GM19035 (cell line): ENCODE data around the gene PAX8.
"Not testable (repeated sequence)": the region's sequence is repeated elsewhere in the genome, so short reads cannot be mapped to it uniquely, and the experiment has no call there.

Experiments used
- ATAC-seq: cut with Tn5 transposase; IDR thresholded peaks from one replicate; pipeline ENCODE4 v1.9.1; 2021; ENCODE audit not compliant: unreplicated experiment

Gene PAX8

DNA sequence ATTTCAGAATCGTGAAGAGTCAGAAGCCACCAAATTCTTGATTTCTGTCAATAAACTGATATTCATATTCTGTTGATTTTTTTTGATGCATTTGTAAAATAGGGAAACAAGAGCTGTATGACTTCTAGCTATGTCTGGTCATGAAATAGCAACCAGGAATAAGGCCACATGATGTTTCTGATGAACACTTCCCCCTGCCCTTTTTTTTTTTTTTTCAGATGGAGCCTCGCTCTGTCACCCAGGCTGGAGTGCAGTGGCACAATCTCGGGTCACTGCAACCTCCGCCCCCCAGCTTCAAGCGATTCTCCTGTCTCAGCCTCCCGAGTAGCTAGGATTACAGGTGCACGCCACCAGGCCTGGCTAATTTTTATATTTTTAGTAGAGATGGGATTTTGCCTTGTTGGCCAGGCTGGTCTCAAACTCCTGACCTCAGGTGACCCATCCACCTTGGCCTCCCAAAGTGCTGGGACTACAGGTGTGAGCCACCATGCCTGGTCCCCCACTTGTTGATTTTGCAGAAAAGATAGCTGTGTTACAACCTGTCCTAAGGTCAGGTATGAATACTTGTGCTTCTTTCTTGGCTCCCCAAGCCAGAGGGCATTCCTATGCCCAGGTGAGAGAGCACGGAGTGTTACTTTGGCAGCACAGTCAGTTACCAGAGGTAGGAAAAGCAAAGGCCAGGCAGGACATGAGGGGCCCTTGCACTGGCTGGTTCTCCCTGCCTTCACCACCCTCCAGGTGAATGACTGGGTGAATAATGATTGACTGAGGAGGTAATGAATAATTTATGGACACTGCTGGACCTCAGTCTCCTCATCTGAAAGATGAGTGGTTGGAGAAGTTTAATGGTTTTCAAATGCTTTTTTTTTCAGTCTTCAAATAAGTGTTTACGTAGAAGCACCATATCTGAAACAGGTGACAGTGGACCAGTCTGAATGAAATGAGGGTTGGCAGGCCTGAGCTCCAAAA lies 39.6 kb downstream of the PAX8 start:
- no peak for ATAC-seq

DNA sequence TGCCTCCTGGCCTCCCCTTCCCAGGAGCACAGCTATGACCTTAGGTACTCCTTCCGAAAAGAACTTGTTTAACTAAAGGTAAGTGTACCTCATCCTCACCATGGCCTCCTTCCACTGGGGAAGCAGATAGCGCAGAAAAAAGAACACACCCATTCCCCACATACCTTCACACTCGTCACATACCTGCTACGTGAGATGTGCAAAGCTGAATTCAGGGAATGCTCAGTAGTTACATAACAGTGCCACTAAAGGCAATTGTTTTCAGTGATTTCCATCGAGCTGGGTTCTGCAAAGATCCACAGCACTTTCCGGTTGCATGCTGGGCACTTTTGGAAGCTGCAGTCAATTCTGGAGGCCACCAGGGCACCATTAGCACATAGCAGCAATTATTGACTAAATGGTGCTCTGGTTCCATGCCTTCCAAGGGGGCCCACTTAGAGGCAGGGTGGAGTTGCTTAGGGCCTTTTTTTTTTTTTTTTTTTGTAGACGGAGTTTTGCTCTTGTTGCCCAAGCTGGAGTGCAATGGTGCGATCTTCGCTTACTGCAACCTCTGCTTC lies 41.0 kb downstream of the PAX8 start:
- ATAC-seq: no peak

DNA sequence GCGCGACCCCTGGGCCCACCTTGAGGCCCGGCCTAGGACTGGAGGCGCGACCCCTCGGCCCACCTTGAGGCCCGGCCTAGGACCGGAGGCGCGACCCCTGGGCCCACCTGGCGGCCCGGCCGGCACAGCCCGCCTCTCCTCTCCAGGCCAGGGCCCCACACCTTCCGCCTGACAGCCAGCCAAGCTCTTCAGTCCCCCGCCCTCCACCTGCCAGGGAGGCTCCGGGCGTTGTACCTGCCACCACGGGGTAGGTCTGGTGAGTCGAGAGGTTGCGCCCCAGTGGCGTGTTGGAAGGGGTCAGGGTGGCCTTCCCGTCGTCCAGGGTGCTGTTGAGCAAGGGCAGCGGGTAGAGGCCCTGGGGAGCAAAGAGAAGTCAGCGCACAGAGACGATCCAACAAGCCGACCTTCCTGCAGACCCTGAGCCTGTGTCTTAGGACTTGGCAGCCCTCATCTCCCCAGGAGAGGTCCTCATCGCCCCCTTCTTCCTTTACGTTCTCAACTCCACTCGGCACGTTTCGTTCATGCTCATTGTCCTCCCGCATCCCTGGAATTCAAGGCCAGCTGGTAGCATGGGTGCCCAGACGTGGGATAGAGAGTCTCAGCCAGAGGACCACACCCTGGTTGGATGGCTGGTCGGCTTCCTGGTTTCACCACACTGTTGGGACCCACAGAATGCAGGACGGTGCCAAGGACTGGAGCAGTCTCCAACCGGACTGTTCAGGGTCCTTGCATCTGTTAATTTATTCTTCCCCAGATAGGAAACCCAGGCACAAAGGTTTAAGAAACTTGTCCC lies 42.2 kb downstream of the PAX8 start:
- no peak for ATAC-seq

DNA sequence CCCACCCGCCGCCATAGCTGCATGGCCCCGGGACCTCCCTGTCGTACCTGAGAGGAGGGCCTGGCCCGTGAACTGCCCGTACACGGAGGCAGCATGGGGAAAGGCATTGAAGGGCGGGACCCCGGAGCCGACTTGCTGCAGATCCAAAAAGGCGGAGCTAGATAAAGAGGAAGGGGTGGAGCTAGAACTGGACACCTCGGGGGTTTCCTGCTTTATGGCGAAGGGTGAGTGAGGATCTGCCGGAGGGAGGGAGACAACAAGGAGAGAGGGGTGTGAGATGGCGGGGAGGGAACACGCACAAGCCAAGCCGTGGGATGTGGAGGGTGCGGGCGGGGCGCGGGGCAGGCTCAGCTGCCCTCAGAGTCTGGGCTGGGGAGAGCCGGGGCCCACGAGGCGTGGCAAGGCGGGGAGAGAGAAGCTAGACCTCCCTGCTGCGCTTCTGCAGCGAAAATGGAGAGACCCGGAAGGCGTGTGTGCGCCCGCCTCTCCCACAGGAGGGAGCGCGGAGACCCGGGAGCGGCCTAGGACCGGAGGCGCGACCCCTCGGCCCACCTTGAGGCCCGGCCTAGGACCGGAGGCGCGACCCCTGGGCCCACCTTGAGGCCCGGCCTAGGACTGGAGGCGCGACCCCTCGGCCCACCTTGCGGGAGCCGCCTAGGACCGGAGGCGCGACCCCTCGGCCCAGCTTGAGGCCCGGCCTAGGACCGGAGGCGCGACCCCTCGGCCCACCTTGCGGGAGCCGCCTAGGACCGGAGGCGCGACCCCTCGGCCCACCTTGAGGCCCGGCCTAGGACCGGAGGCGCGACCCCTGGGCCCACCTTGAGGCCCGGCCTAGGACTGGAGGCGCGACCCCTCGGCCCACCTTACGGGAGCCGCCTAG lies 43.1 kb downstream of the PAX8 start:
- ATAC-seq: not testable (repeated sequence)

DNA sequence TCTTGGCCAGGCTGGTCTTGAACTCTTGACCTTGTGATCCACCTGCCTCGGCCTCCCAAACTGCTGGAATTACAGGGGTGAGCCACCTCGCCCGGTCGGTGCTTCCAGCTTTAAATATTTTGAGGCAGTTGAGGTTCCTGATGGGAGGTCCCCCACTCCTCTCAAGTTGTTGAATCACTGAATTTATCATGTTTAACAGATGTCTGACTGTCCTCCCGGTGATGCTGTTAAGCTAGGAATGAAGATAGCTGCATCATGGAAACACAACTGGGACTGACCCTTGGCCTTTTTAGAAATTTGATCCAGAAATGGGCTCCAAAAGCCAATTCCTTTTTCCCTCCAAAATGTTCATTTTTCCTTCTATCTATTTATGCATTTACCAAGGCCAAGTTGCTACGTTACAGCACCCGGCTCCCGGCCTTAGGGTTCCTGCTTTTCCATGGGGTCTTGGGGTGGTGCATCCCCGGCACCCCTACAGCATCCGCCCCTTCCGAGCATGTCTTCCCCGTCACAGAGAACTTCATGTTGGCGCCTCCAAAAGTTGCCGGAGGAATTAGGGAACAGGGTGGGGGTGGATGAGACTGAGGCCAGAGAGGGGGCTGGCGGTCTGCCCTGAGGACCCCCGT lies 43.9 kb downstream of the PAX8 start:
- ATAC-seq: no peak

DNA sequence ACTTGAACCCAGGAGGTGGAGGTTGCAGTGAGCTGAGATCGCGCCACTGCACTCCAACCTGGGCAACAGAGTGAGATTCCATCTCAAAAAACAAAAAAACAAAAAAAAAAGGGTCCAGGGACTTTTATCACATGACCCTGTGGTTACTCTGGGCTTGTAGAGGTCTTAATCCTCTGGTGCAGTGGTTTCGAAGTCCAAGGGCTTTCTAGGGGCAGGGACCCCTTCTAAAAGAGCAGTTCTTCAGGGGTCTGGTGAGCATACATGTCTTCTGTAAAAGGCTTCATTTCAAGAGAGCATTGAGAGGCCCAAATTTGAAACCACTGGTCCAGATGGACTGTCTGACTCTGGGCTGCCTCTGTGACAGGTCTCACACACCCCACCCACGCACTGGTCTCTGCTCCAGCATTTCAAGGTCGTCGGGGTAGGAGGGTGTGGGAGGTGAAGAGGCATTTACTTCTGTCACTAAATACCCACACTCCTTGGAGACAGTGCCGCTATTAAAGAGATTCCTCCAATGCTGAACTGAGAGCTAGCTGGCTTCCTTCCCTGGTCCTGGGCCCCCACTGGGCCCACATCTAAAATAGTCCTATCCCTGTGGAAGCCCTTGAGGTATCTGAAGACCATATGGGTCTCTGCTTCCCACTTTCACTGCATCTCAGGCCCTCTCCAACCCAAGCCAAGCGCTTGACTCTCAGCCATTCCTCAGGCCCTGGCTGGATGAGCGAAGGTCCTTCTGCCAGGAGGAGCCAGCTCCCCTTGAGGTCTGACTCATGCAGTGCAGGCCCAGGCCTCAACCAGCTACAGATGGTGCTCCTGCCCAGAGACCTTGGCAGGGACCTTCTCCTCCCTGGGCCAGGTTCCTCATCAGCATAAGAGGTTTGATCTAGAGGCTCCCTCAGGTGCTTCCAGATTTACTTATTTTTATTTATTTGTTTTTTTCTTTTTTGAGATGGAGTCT lies 44.8 kb downstream of the PAX8 start:
- no peak for ATAC-seq

DNA sequence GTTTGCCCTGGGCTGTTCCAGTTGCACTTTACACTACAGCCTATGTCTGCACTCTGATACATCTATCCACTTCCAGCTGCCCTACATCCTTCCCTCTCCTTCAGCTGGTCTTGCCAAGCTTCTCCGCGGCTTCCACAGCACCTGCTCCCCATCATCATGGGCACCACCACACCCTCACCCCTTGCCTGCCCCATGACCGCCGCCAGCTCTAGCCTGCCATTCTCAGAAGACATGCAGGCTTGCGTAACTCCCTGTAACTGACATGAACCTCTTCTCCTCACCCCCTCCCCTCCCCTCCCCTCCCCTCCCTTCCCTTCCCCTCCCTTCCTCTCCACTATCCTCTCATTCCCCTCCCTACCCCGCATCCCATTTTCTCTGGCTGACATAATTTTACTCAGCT lies 46.0 kb downstream of the PAX8 start:
- ATAC-seq: no peak

DNA sequence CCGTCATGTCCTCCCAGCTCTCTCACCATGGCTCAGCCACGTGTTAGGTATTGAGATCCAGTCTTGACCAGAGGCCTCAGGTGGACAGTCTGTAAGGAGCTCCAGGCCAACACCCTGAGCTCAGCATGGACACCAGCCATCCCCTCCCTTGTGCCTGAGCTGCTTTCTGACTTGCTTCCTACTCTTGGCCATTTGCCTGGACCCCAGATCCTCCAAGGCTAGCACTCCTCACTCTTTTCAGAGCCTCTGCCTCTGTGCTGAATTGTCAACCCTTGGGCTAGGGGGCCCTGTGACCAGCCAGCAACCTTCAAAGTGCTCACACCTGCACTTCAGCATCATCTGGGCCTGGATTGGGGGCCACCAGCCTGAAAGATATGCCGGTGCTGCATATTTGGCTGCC lies 46.6 kb downstream of the PAX8 start:
- no peak for ATAC-seq

DNA sequence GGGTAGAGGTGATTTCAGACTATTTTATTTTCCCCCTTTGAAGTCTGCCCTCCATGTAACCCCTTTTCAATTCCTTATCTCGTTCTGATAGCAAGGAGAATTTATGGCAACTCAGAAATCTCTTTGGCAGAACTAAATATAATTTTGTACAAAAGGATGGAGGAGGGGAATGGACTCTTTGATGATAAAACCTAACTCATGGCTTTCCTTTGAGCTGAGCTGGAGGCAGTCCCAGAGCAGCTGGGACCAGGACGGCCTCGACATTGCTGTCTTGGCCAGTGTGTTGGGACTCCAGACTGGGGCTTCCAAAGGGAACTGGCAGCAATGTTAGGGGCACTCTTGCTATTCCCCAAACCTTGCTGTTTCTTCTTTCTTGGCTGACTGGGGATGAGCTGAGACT lies 47.7 kb downstream of the PAX8 start:
- ATAC-seq: no peak

DNA sequence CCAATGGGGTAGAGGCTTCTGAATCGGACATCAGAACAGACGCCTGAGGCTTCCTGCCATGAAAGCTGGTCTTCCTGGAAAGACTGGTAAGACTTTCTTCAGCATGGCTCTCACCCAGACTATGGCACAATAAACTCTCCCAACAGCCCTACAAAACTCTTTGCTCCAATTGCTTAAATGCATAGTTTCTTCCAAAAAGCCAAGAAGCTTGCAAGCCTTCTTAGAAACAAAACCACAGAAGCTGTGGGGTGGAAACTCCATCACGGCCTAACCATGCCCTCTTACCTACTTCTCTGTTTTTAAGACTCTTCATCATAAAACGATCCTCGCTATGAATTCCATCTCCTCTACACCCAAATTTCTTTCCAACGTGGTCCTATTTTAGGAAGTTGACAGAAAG lies 48.2 kb downstream of the PAX8 start:
- no peak for ATAC-seq

DNA sequence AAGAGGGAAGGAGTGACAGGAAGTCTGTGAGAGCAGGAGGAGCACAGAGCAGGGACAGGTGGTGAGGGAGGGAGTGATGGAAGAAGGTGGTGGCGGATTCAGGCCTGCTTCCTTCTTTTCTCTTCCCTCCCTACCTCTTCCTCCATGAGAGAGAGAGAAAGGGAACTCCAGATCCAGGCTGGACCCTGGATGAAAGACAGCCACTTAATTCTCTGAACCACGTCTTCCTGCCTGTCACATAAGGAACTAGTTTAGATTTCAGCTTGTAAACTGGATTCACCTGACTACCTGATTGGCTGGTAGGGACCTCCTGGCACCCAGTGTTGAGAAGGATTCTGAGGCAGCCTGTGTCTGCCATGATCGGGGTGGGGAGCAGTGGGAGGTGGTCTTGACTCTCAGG lies 48.9 kb downstream of the PAX8 start:
- ATAC-seq: no peak

DNA sequence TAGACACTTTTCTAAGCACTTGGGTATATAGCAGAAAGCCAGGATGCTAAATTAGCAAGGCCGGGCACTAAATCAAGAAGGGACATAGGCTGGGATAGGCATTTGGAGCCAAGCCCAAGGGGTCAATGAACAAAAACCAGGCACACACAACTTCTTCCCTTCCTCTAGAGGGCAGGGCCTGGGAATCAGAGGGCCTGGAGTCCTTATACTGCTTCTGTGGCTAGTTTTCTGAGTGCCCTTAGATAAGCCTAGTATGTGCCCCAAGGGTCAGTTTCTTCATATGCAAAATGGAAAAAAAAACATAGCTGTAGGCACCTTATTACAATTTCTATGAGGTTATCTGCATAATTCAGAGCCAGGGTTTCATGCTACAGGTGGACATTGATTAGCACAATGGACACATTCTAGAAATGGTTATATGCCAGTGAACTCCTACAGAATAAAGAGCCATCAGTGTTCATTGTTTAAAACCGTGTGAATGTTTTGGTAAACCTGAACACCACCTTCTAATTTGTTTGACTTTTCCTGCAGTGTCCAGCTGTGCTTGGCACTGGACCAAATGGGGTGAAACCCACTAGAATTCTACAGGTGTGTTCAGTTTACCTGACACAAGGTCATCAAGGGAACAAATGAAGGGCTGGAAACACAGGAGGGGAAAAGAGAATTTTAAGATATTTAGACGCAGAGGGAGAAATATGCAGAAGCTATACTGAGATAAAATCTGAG lies 49.6 kb downstream of the PAX8 start:
- no peak for ATAC-seq

DNA sequence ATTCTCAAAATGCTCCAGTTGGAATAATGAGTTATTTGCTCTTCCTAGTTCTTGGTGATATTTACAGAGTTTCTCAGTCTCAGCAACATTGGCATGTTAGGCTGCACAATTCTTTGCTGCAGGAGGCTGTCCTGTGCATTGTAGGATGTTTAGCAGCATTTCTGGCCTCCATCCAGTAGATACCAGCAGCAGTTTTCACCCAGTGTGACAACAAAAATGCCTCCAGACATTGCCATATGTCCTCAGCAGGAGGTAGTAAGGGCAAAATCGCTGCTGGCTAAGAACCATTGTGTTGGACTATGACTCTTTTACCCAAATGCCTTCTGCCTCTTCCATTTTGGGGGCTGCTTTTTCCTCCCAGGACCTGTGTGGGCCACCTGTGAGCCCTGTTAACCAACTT lies 50.4 kb downstream of the PAX8 start:
- no peak for ATAC-seq

DNA sequence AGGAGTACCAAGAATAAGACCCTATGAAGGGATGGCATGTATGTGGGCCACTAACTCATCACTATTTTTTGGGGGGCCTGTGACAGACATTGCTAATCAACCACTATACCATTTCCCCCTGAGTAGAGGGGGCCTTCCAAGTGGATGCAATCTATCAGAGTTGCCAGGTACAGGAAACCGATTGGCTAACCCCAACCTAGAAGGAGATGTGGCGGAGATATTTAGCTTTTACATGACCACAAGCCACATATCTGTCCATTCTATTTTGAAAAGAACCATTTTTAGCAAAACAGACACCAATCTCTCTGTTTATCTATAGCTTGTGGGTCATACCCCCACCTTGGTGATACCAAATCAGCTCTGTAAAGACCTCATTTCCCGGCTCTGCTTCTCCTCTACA lies 51.0 kb downstream of the PAX8 start:
- no peak for ATAC-seq

DNA sequence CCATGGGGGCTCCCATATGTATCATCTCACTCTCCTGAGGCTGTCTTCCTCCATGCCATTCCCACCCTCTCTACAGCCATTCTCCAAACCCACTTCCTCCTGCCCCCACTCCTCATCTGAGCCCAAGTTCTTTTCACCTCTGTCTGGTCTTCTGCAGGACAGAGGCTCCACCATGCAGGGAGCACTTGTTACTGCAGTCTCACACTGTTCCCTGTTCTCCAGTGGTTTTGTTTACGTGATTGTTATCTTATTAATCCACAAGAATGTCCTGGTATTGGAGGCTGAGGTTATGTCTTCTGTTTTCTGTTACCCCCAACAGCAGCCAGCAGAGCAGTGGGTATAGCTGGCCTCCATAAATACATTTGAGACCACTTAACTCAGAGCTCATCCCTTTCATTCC lies 51.4 kb downstream of the PAX8 start:
- ATAC-seq: no peak

DNA sequence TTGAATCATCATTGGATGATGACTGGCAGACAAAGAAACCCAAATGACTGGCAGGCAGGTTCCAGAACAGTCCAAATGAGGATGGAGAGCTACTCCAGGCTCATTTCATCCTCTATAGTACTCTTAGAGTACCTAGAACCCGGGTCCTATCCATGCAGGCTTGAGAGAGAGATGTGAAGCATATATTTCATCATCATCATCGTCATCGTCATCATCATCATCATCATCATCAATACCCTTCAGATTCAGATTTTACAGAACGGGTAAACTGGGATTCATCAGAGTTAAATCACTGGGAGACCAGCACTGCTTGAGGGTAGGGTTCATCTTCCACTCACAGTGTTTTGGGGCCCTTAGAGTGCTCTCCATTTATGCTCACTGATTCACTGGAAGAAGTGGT lies 52.3 kb downstream of the PAX8 start:
- ATAC-seq: no peak

DNA sequence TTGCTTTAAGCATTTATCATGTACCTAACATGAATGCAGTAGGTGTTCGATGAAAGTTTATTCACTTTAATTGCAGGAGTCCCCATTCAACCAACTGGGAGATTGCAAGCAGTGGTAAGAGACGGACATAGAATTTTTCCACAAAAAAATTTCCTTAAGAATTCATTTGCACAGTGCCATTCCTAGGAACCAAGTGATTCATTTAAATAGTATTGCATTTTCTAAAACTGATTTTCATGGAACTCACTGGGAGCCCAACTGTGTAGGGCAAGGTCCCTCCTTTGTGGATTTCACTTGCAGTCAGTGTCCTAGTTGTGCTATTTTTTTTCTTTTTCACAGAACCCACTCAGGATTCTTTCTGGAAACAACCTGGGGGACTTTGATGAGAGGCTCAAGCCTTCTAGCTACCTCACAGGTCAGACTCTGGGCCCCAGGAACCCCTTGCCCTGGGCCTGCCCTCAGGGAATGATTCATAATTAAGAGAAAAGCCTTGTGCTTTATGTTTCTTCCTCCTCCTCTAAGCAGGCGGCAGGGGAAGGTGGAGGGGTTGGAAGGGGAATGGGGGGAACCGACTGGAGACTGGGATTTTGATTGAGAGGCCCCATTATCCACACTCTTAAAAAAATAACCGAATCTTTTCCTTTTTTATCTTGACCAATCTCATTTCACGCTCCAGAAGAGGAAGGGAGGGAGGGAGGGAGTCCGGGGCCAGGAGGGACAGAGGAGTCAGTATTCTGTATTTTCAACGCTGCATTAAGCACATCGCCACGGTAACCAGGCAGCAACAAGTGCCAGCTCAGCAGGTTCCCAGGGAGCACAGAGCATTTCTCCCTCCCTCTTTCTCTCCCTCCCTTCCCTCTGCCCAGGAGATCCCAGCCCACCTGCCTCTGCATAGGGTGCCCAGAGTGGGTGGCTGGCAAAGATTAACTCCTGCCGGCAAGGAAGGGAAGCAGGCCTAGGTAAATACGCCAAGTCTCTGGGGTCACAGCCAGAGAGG lies 53.2 kb downstream of the PAX8 start:
- no peak for ATAC-seq
